A549 (cell line): ENCODE data around the gene HLA-DQA1. TPM values are rescaled to one million over a fixed set of nuclear protein-coding genes. Genes with fewer than 3 reads are reported as not detected.

Experiments used
- ATAC-seq, 2 experiments: fragments of 200-7000 bp in 1 of 2; fragments of >200 bp in 1 of 2; cut with Nextera tagmentation in 1 of 2; cut with Tn5 transposase in 1 of 2; 3 replicates each; pipeline versions ENCODE4 v1.8.0 to v1.9.1; 2018 to 2020; ENCODE audit warnings: mild to moderate bottlenecking in 1 of 2, moderate library complexity in 1 of 2
- CTCF ChIA-PET: fragments of 300-600 bp; sonication (Branson Sonifier 250); formaldehyde crosslinking; extraction: SDS; loops from one replicate; lab custom pipeline; 2021; ENCODE audit warnings: antibody characterized with exemption, inconsistent platforms; lab: Yijun Ruan, JAX
- POLR2A ChIA-PET: fragments of 350-600 bp; formaldehyde crosslinking; extraction: SDS; loops from one replicate; lab custom pipeline; 2021; ENCODE audit warnings: antibody characterized with exemption, inconsistent platforms; lab: Yijun Ruan, JAX
- DNase-seq, 2 experiments: peaks; one replicate each; pipeline versions ENCODE4 v3.0.0 to v3.0.0-alpha.2; 2011 to 2016; ENCODE audit warnings: low read depth in 1 of 2, low spot score in 1 of 2
- FAIRE-seq: peaks from 2 replicates; lab custom pipeline; 2011; peaks lifted over from hg19 to GRCh38; lab: Jason Lieb, UNC
- H3K27ac ChIP-seq, 2 experiments: fragments of >200 bp; sonication (Bioruptor Twin); formaldehyde crosslinking; 3 replicates each; pipeline ENCODE4 v1.5.1; 2016 to 2017
- H3K4me1 ChIP-seq: fragments of >200 bp; sonication (Bioruptor Twin); formaldehyde crosslinking; 3 replicates; pipeline ENCODE4 v1.6.1; 2016
- H3K4me2 ChIP-seq: fragments of >200 bp; sonication (Bioruptor Twin); formaldehyde crosslinking; 3 replicates; pipeline ENCODE4 v1.6.1; 2016
- H3K4me3 ChIP-seq: fragments of >200 bp; sonication (Bioruptor Twin); formaldehyde crosslinking; 3 replicates; pipeline ENCODE4 v1.5.1; 2016
- H3K9me3 ChIP-seq: fragments of >200 bp; sonication (Bioruptor Twin); formaldehyde crosslinking; 3 replicates; pipeline ENCODE4 v1.6.1; 2016
- CBX2 ChIP-seq: fragments of 200-600 bp; sonication (generic); IDR thresholded peaks from 2 replicates; pipeline ENCODE4 v1.6.1; 2016; ENCODE audit warnings: low read depth, mild to moderate bottlenecking, borderline replicate concordance
- CEBPB ChIP-seq, 2 experiments: fragments of >200 bp in 1 of 2; sonication (Bioruptor Twin) in 1 of 2; formaldehyde crosslinking in 1 of 2; IDR thresholded peaks; 2 replicates each; pipeline ENCODE4 v1.6.1; 2012 to 2016
- CHD4 ChIP-seq: fragments of 200-600 bp; sonication (generic); IDR thresholded peaks from 2 replicates; pipeline ENCODE4 v1.6.1; 2016; ENCODE audit warnings: antibody characterized with exemption, mild to moderate bottlenecking, borderline replicate concordance
- E2F6 ChIP-seq: IDR thresholded peaks from 2 replicates; pipeline ENCODE4 v1.6.1; 2012; ENCODE audit warnings: low read depth, borderline replicate concordance
- ELK1 ChIP-seq: fragments of 150-350 bp; IDR thresholded peaks from 2 replicates; pipeline ENCODE4 v1.6.1; 2014; ENCODE audit warnings: low read depth, mild to moderate bottlenecking, low read length
- ESRRA ChIP-seq: fragments of 150-350 bp; IDR thresholded peaks from 2 replicates; pipeline ENCODE4 v1.6.1; 2014; ENCODE audit warnings: mild to moderate bottlenecking, low read length, borderline replicate concordance
- FOSB ChIP-seq: fragments of 250-450 bp; sonication (Bioruptor Pico); IDR thresholded peaks from 2 replicates; pipeline ENCODE4 v1.5.0; 2020; ENCODE audit warnings: mild to moderate bottlenecking, moderate library complexity
- FOSL2 ChIP-seq, 2 experiments: fragments of 450-650 bp in 1 of 2; fragments of >200 bp in 1 of 2; sonication (Bioruptor Twin) in 1 of 2; formaldehyde crosslinking; IDR thresholded peaks; 2 replicates each; pipeline versions ENCODE4 v1.5.0 to v1.6.1; 2016 to 2020; ENCODE audit warnings: mild to moderate bottlenecking in 1 of 2, moderate library complexity in 1 of 2
- GATA3 ChIP-seq: IDR thresholded peaks from 2 replicates; pipeline ENCODE4 v1.6.1; 2012; ENCODE audit warnings: borderline replicate concordance
- HEYL ChIP-seq: fragments of 250-450 bp; sonication (Bioruptor Pico); IDR thresholded peaks from 2 replicates; pipeline ENCODE4 v1.8.0; 2021; ENCODE audit warnings: mild to moderate bottlenecking, moderate library complexity
- JUNB ChIP-seq: fragments of >200 bp; sonication (Bioruptor Twin); formaldehyde crosslinking; IDR thresholded peaks from 2 replicates; pipeline ENCODE4 v1.6.1; 2016
- MAX ChIP-seq: IDR thresholded peaks from 2 replicates; pipeline ENCODE4 v1.6.1; 2012
- NPAS2 ChIP-seq: fragments of 250-450 bp; sonication (Bioruptor Pico); IDR thresholded peaks from 2 replicates; pipeline ENCODE4 v1.8.0; 2022; ENCODE audit warnings: mild to moderate bottlenecking, moderate library complexity, borderline replicate concordance
- PBX3 ChIP-seq: IDR thresholded peaks from 2 replicates; pipeline ENCODE4 v1.6.1; 2012
- POLR2A ChIP-seq: IDR thresholded peaks from 2 replicates; pipeline ENCODE4 v1.6.1; 2012; ENCODE audit warnings: mild to moderate bottlenecking, low read length
- POLR2AphosphoS2 ChIP-seq: conservative IDR thresholded peaks from 2 replicates; pipeline ENCODE4 v1.6.1; 2012; ENCODE audit warnings: low read length, improper control_type of control experiment, inconsistent platforms
- RAD21 ChIP-seq, 2 experiments: fragments of >200 bp in 1 of 2; sonication (Bioruptor Twin) in 1 of 2; formaldehyde crosslinking in 1 of 2; IDR thresholded peaks in 1 of 2; conservative IDR thresholded peaks in 1 of 2; 2 replicates in 1 of 2; 3 replicates in 1 of 2; pipeline ENCODE4 v1.6.1; 2012 to 2018; ENCODE audit warnings: inconsistent platforms in 1 of 2
- RARB ChIP-seq: fragments of 250-450 bp; sonication (Bioruptor Pico); IDR thresholded peaks from 2 replicates; pipeline ENCODE4 v1.8.0; 2021; ENCODE audit warnings: mild to moderate bottlenecking, moderate library complexity
- RCOR1 ChIP-seq: fragments of 150-350 bp; IDR thresholded peaks from 2 replicates; pipeline ENCODE4 v1.6.1; 2014; ENCODE audit warnings: antibody characterized with exemption, low read length, low read depth
- REST ChIP-seq: fragments of 200-600 bp; sonication (generic); IDR thresholded peaks from 2 replicates; pipeline ENCODE4 v1.6.1; 2016; ENCODE audit warnings: antibody characterized with exemption, mild to moderate bottlenecking, moderate library complexity
- RNF2 ChIP-seq: fragments of 200-600 bp; sonication (generic); IDR thresholded peaks from 2 replicates; pipeline ENCODE4 v1.6.1; 2016; ENCODE audit warnings: low read depth, mild to moderate bottlenecking, antibody characterized with exemption, moderate library complexity, borderline replicate concordance
- SMC3 ChIP-seq: fragments of >200 bp; sonication (Bioruptor Twin); formaldehyde crosslinking; IDR thresholded peaks from 3 replicates; pipeline ENCODE4 v1.6.1; 2018; ENCODE audit warnings: inconsistent platforms
- SREBF2 ChIP-seq: fragments of 450-650 bp; IDR thresholded peaks from 2 replicates; pipeline ENCODE4 v1.6.1; 2014; ENCODE audit warnings: mild to moderate bottlenecking, moderate library complexity
- USF2 ChIP-seq: fragments of 450-650 bp; IDR thresholded peaks from 2 replicates; pipeline ENCODE4 v1.6.1; 2014; ENCODE audit warnings: antibody characterized with exemption
- ZFP36 ChIP-seq: fragments of 450-650 bp; IDR thresholded peaks from 2 replicates; pipeline ENCODE4 v1.6.1; 2014; ENCODE audit warnings: borderline replicate concordance; ENCODE audit not compliant: partially characterized antibody
- WGBS: methylation state at CpG from one replicate; pipeline ENCODE4 v1.1.6; 2017; ENCODE audit errors: missing lambda C conversion rate; 5-methylcytosine and 5-hydroxymethylcytosine counted together
- polyA plus RNA-seq, 4 experiments: library from polyadenylated mRNA; depleted of rRNA in 3 of 4; stranded (reverse); fragments of >200 nt; fragmentation: RNase III in 1 of 4; extraction: RNeasy Plus Mini Kit Qiagen cat#74134 plus additional on column Dnase treatment in 1 of 4; gene quantifications; 2 replicates in 3 of 4; 3 replicates in 1 of 4; pipeline ENCODE4 v1.2.3, GENCODE V29; 2011 to 2017

HLA-DQA1 gene
- polyA plus RNA-seq, 2 of the 4 experiments (the other 2 are of a cell fraction) = not detected

GRCh38 chr6:32679492-32679891 lies 42.3 kb downstream of the HLA-DQA1 start:
- DNase-seq = no peak
- H3K4me3 ChIP-seq = no peak overlapping the region
- 0% methylated on average over 1 of the region's 4 CpGs for WGBS
- no peak overlapping the region for H3K27ac ChIP-seq
- no peaks in the 10 kb centered on the region for H3K4me1 ChIP-seq
- no peak for TF ChIP-seq ELK1
- TF ChIP-seq MAX = no peak
- no peak for TF ChIP-seq POLR2AphosphoS2
- no peak for TF ChIP-seq NPAS2 (CRISPR knock-in tag)
- TF ChIP-seq E2F6 = no peak
- no peak for TF ChIP-seq RCOR1
- TF ChIP-seq ZFP36 = no peak
- no peak for TF ChIP-seq CBX2
- no peak for TF ChIP-seq SMC3
- TF ChIP-seq CHD4 = no peak
- TF ChIP-seq FOSB (CRISPR knock-in tag) = no peak
- TF ChIP-seq RAD21 (conservative IDR thresholded peaks at IDR 0.05 in 1 of 2, IDR thresholded peaks at IDR 0.05 in 1 of 2) = no peak
- no peak for TF ChIP-seq SREBF2
- TF ChIP-seq POLR2A = no peak
- no peak for TF ChIP-seq JUNB
- no peak for TF ChIP-seq ESRRA
- no peak for TF ChIP-seq HEYL
- TF ChIP-seq FOSL2 (IDR thresholded peaks at IDR 0.05) = no peak
- TF ChIP-seq FOSL2 (CRISPR knock-in tag; IDR thresholded peaks at IDR 0.05) = no peak
- FAIRE-seq = no peak
- no peak for ATAC-seq
- no peaks in the 10 kb centered on the region for H3K9me3 ChIP-seq
- ChIA-PET CTCF (no interaction called here), POLR2A (no interaction called here)
- H3K4me2 ChIP-seq = no peak overlapping the region

- DNase-seq = no peak
- POLR2A ChIA-PET = no interaction called here
- ATAC-seq = no peak
- 0% methylated on average over 1 of the region's 1 CpG for WGBS
- Histone ChIP-seq H3K4me3 (no peak overlapping the region), H3K27ac (no peak overlapping the region), H3K4me1 (no peaks in the 10 kb centered on the region), H3K9me3 (no peaks in the 10 kb centered on the region), H3K4me2 (no peak overlapping the region)
- CTCF ChIA-PET = no interaction called here
- no peak for FAIRE-seq
- TF ChIP-seq REST (no peak), PBX3 (no peak), RNF2 (no peak), USF2 (no peak), ELK1 (no peak), GATA3 (no peak), SREBF2 (no peak), RARB (CRISPR knock-in tag) (no peak), CEBPB (IDR thresholded peaks at IDR 0.05) (no peak)
These were observed 42.8 kb downstream of the HLA-DQA1 start for GRCh38 chr6:32680055-32680454.
